ENCODE results near the gene JTB.

DNA sequence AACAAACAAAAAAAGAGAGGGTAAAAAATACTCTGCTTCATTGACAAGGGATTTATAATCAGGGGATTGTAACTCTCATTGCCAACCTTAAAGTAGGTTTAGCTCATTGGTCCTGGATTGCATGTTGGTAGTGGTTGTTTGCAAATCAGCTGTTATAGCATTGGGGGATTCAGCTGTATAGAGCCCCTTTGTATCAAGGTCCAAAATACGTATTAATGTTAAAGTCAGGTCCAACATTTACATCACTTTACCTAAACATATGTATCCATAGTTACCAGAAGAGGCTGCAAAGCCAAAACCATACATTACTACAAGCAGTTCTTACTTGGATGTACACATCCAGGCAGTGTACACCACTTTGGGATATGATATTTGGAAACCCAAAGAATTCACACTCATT, 42.5 kb upstream of the JTB start:
- TF ChIP-seq POLR2A (IDR thresholded peaks at IDR 0.05; ENCODE audit: low read depth, low read length) = no peak
- no peak for TF ChIP-seq TAF1 (IDR thresholded peaks at IDR 0.05; ENCODE audit: borderline replicate concordance, low read depth, low read length)
- TF ChIP-seq POLR2AphosphoS5 (IDR thresholded peaks at IDR 0.05; ENCODE audit: low read depth, low read length) = no peak
